SHP77 (cell line): ENCODE measurements around the gene TMEM26.
"Not testable (repeated sequence)": the region's sequence is repeated elsewhere in the genome, so short reads cannot be mapped to it uniquely, and the experiment has no call there.

Source experiments
- DNase-seq, 2 experiments: peaks; one replicate each; lab custom pipeline; 2025; lab: John Stamatoyannopoulos, UW

Gene TMEM26

GRCh38 chr10:61399406-61399805 lies 53.8 kb downstream of the TMEM26 start:
- no peak for DNase-seq

GRCh38 chr10:61398366-61399129 lies 54.6 kb downstream of the TMEM26 start:
- no peak for DNase-seq

GRCh38 chr10:61397175-61397986 lies 55.8 kb downstream of the TMEM26 start:
- no peak for DNase-seq

GRCh38 chr10:61391281-61391680 lies 61.9 kb downstream of the TMEM26 start:
- no peak for DNase-seq

GRCh38 chr10:61390851-61391250 lies 62.3 kb downstream of the TMEM26 start:
- DNase-seq: no peak

- DNase-seq: no peak
These were observed 63.3 kb downstream of the TMEM26 start for GRCh38 chr10:61389887-61390286.

GRCh38 chr10:61388986-61389385 lies 64.2 kb downstream of the TMEM26 start:
- not testable (repeated sequence) for DNase-seq

GRCh38 chr10:61385231-61386001 lies 67.8 kb downstream of the TMEM26 start:
- DNase-seq: no peak

- DNase-seq: not testable (repeated sequence)
These were observed 72.0 kb downstream of the TMEM26 start for GRCh38 chr10:61381153-61381552.

- no peak for DNase-seq
These were observed 74.3 kb downstream of the TMEM26 start for GRCh38 chr10:61378865-61379264.

GRCh38 chr10:61376908-61377368 lies 76.2 kb downstream of the TMEM26 start:
- no peak for DNase-seq

GRCh38 chr10:61376377-61376776 lies 76.8 kb downstream of the TMEM26 start:
- DNase-seq: no peak

GRCh38 chr10:61366365-61366764 lies 86.8 kb downstream of the TMEM26 start:
- no peak for DNase-seq

- DNase-seq: no peak
These were observed 88.6 kb downstream of the TMEM26 start for GRCh38 chr10:61364619-61365018.

- DNase-seq: no peak
These were observed 90.2 kb downstream of the TMEM26 start for GRCh38 chr10:61363006-61363405.

GRCh38 chr10:61359452-61359851 lies 93.7 kb downstream of the TMEM26 start:
- DNase-seq: no peak

- DNase-seq: no peak
These were observed 95.5 kb downstream of the TMEM26 start for GRCh38 chr10:61357687-61358086.
